GM06990 (cell line): Measurements from ENCODE around the gene MACC1.

ENCODE experiments used
- DNase-seq: peaks from one replicate; pipeline ENCODE4 v3.0.0-alpha.2; 2011; ENCODE audit not compliant: insufficient read length; ENCODE audit errors: extremely low read depth
- H3K27me3 ChIP-seq: replicated peaks from 2 replicates; pipeline ENCODE4 v1.6.0; 2011; ENCODE audit warnings: low read length; ENCODE audit not compliant: control insufficient read depth, insufficient read depth
- H3K36me3 ChIP-seq: 2 replicates; pipeline ENCODE4 v1.5.1; 2011; ENCODE audit warnings: low read length; ENCODE audit not compliant: control insufficient read depth, insufficient read depth
- H3K4me3 ChIP-seq: replicated peaks from 2 replicates; pipeline ENCODE4 v1.5.1; 2011; ENCODE audit warnings: low read depth, mild to moderate bottlenecking, control low read depth, low read length
- CTCF ChIP-seq: IDR thresholded peaks from 2 replicates; pipeline ENCODE4 v1.5.1; 2011; ENCODE audit warnings: low read length, control low read depth, mild to moderate bottlenecking, inconsistent platforms; ENCODE audit not compliant: insufficient read depth, poor library complexity, severe bottlenecking

MACC1 gene

GRCh38 chr7:20217193-20217948 lies at the start of gene MACC1:
Gene MACC1, minus strand, starts transcription at chr7:20217384. Its CDS starts 55,522 bp downstream, at chr7:20161862.
- TF ChIP-seq CTCF, result peak; percentile 77
- peak within 1 kb of the TSS; percentile 66 for H3K4me3 ChIP-seq
- no peaks in the 10 kb centered on the region for H3K36me3 ChIP-seq
- DNase-seq, result peak; percentile 56
- H3K27me3 ChIP-seq, result no peaks in the 10 kb centered on the region

- no peaks in the 10 kb centered on the region for H3K27me3 ChIP-seq
- no peak for TF ChIP-seq CTCF
Measured at GRCh38 chr7:20264623-20265022, 47.4 kb upstream of the MACC1 start.

GRCh38 chr7:20260223-20260622 lies 43.0 kb upstream of the MACC1 start:
- no peak for TF ChIP-seq CTCF
- Histone ChIP-seq H3K4me3 (no peak overlapping the region), H3K27me3 (no peaks in the 10 kb centered on the region), H3K36me3 (no peaks in the 10 kb centered on the region)
- DNase-seq, result no peak

More at GRCh38 chr7:20264623-20265022, 47.4 kb upstream of the MACC1 start:
- DNase-seq, result no peak
- H3K4me3 ChIP-seq, result no peak overlapping the region
- H3K36me3 ChIP-seq, result no peaks in the 10 kb centered on the region

GRCh38 chr7:20257212-20257611 lies 40.0 kb upstream of the MACC1 start:
- Histone ChIP-seq H3K36me3 (no peaks in the 10 kb centered on the region), H3K27me3 (no peaks in the 10 kb centered on the region), H3K4me3 (no peak overlapping the region)
- no peak for TF ChIP-seq CTCF
- no peak for DNase-seq

GRCh38 chr7:20249920-20250319 lies 32.7 kb upstream of the MACC1 start:
- no peak for DNase-seq
- TF ChIP-seq CTCF, result no peak
- H3K4me3 ChIP-seq, result no peak overlapping the region
- H3K36me3 ChIP-seq, result no peaks in the 10 kb centered on the region
- no peaks in the 10 kb centered on the region for H3K27me3 ChIP-seq
